Measurements from ENCODE around the gene PRRT1. TPM values are rescaled to one million over a fixed set of nuclear protein-coding genes. Genes with fewer than 3 reads are reported as not detected.
A peak's percentile ranks its signal among the peaks of the same experiment; 100 is the strongest.
"Not testable (repeated sequence)": the region's sequence is repeated elsewhere in the genome, so short reads cannot be mapped to it uniquely, and the experiment has no call there.

PRRT1 gene
- total RNA-seq, 1 experiment from 2014 or later, result 0.14 TPM

GRCh38 chr6:32114796-32115195 lies 36.9 kb downstream of the PRRT1 start:
- H3K27me3 ChIP-seq (ENCODE audit: control insufficient read depth, insufficient read depth, low read length), result peaks cover 1% of the 10 kb centered on the region; the same call in 1 of the 2 replicates
- no peak for DNase-seq

GRCh38 chr6:32113386-32114352 lies 38.1 kb downstream of the PRRT1 start:
- peaks cover 8% of the 10 kb centered on the region for H3K36me3 ChIP-seq (replicated peaks; ENCODE audit: control insufficient read depth, insufficient read depth, low read length)
- DNase-seq, result peak; percentile 84
- no peak overlapping the region for H3K4me3 ChIP-seq (ENCODE audit: insufficient read depth, low read depth, low read length)
- peaks cover 9% of the 10 kb centered on the region; the same call in 1 of the 2 replicates for H3K27me3 ChIP-seq (ENCODE audit: control insufficient read depth, insufficient read depth, low read length)

More at GRCh38 chr6:32114796-32115195, 36.9 kb downstream of the PRRT1 start:
- Histone ChIP-seq H3K36me3 (replicated peaks; ENCODE audit: control insufficient read depth, insufficient read depth, low read length) (peaks cover 9% of the 10 kb centered on the region), H3K4me3 (ENCODE audit: insufficient read depth, low read depth, low read length) (no peak overlapping the region)

GRCh38 chr6:32112431-32112980 lies 39.2 kb downstream of the PRRT1 start:
- no peak for DNase-seq
- peaks cover 18% of the 10 kb centered on the region for H3K27me3 ChIP-seq (ENCODE audit: control insufficient read depth, insufficient read depth, low read length)
- no peak overlapping the region for H3K4me3 ChIP-seq (ENCODE audit: insufficient read depth, low read depth, low read length)
- peaks cover 3% of the 10 kb centered on the region for H3K36me3 ChIP-seq (replicated peaks; ENCODE audit: control insufficient read depth, insufficient read depth, low read length)

GRCh38 chr6:32111424-32112066 lies 40.2 kb downstream of the PRRT1 start:
- no peak overlapping the region for H3K4me3 ChIP-seq (ENCODE audit: insufficient read depth, low read depth, low read length)
- peaks cover 2% of the 10 kb centered on the region for H3K36me3 ChIP-seq (replicated peaks; ENCODE audit: control insufficient read depth, insufficient read depth, low read length)
- no peak for DNase-seq
- H3K27me3 ChIP-seq (ENCODE audit: control insufficient read depth, insufficient read depth, low read length), result peaks cover 20% of the 10 kb centered on the region

- no peak for DNase-seq
- H3K36me3 ChIP-seq (replicated peaks; ENCODE audit: control insufficient read depth, insufficient read depth, low read length), result no peaks in the 10 kb centered on the region; the same call in none of the 2 replicates
- H3K4me3 ChIP-seq (ENCODE audit: insufficient read depth, low read depth, low read length), result no peak overlapping the region
- H3K27me3 ChIP-seq (ENCODE audit: control insufficient read depth, insufficient read depth, low read length), result peaks cover 20% of the 10 kb centered on the region
Measured at GRCh38 chr6:32110632-32111031, 41.1 kb downstream of the PRRT1 start.

GRCh38 chr6:32109765-32110160 lies 42.0 kb downstream of the PRRT1 start:
- H3K36me3 ChIP-seq (replicated peaks; ENCODE audit: control insufficient read depth, insufficient read depth, low read length), result no peaks in the 10 kb centered on the region
- no peak overlapping the region for H3K4me3 ChIP-seq (ENCODE audit: insufficient read depth, low read depth, low read length)
- H3K27me3 ChIP-seq (ENCODE audit: control insufficient read depth, insufficient read depth, low read length), result peaks cover 20% of the 10 kb centered on the region
- DNase-seq, result no peak

- DNase-seq, result peak; percentile 77
- no peaks in the 10 kb centered on the region for H3K36me3 ChIP-seq (replicated peaks; ENCODE audit: control insufficient read depth, insufficient read depth, low read length)
- H3K27me3 ChIP-seq (ENCODE audit: control insufficient read depth, insufficient read depth, low read length), result peaks cover 20% of the 10 kb centered on the region
- no peak within 1 kb of the TSS; the same call in 1 of the 2 replicates for H3K4me3 ChIP-seq (ENCODE audit: insufficient read depth, low read depth, low read length)
Measured at GRCh38 chr6:32109114-32109764, 42.5 kb downstream of the PRRT1 start, which contains the start of gene TNXB. TNXB (minus strand) TSS chr6:32109338; CDS start chr6:32098198, 11,140 bp downstream.

GRCh38 chr6:32108727-32109113 lies 43.0 kb downstream of the PRRT1 start:
- Histone ChIP-seq H3K36me3 (replicated peaks; ENCODE audit: control insufficient read depth, insufficient read depth, low read length) (no peaks in the 10 kb centered on the region), H3K4me3 (ENCODE audit: insufficient read depth, low read depth, low read length) (no peak overlapping the region; the same call in 1 of the 2 replicates), H3K27me3 (ENCODE audit: control insufficient read depth, insufficient read depth, low read length) (peaks cover 20% of the 10 kb centered on the region)
- no peak for DNase-seq

- H3K27me3 ChIP-seq (ENCODE audit: control insufficient read depth, insufficient read depth, low read length), result peaks cover 20% of the 10 kb centered on the region
- H3K4me3 ChIP-seq (ENCODE audit: insufficient read depth, low read depth, low read length), result no peak overlapping the region
- no peaks in the 10 kb centered on the region for H3K36me3 ChIP-seq (replicated peaks; ENCODE audit: control insufficient read depth, insufficient read depth, low read length)
- peak; percentile 70 for DNase-seq
Measured at GRCh38 chr6:32108094-32108627, 43.6 kb downstream of the PRRT1 start.

- Histone ChIP-seq H3K27me3 (ENCODE audit: control insufficient read depth, insufficient read depth, low read length) (peaks cover 20% of the 10 kb centered on the region), H3K4me3 (ENCODE audit: insufficient read depth, low read depth, low read length) (no peak overlapping the region), H3K36me3 (replicated peaks; ENCODE audit: control insufficient read depth, insufficient read depth, low read length) (no peaks in the 10 kb centered on the region)
- DNase-seq, result no peak
Measured at GRCh38 chr6:32107406-32107805, 44.3 kb downstream of the PRRT1 start.

- no peak for DNase-seq
- H3K27me3 ChIP-seq (ENCODE audit: control insufficient read depth, insufficient read depth, low read length), result peaks cover 20% of the 10 kb centered on the region
- H3K4me3 ChIP-seq (ENCODE audit: insufficient read depth, low read depth, low read length), result no peak overlapping the region
- H3K36me3 ChIP-seq (replicated peaks; ENCODE audit: control insufficient read depth, insufficient read depth, low read length), result no peaks in the 10 kb centered on the region
Measured at GRCh38 chr6:32105433-32105832, 46.3 kb downstream of the PRRT1 start.

- no peak for DNase-seq
- H3K27me3 ChIP-seq (ENCODE audit: control insufficient read depth, insufficient read depth, low read length), result peaks cover 2% of the 10 kb centered on the region; the same call in 1 of the 2 replicates
- H3K36me3 ChIP-seq (replicated peaks; ENCODE audit: control insufficient read depth, insufficient read depth, low read length), result no peaks in the 10 kb centered on the region
- no peak overlapping the region for H3K4me3 ChIP-seq (ENCODE audit: insufficient read depth, low read depth, low read length)
Measured at GRCh38 chr6:32102255-32102654, 49.5 kb downstream of the PRRT1 start.

- not testable (repeated sequence) for H3K4me3 ChIP-seq (ENCODE audit: insufficient read depth, low read depth, low read length); DNase-seq; H3K36me3 ChIP-seq (replicated peaks; ENCODE audit: control insufficient read depth, insufficient read depth, low read length); H3K27me3 ChIP-seq (ENCODE audit: control insufficient read depth, insufficient read depth, low read length)
Measured at GRCh38 chr6:32100251-32100650, 51.5 kb downstream of the PRRT1 start.
